H1 (cell line): ENCODE measurements around the gene ARRB1.

Experiments used
- CHD2 ChIP-seq: IDR thresholded peaks from 2 replicates; pipeline ENCODE4 v1.6.1; 2012; ENCODE audit warnings: low read length, improper control_type of control experiment
- CTCF ChIP-seq, 3 experiments: IDR thresholded peaks; 1 replicate in 2 of 3; 2 replicates in 1 of 3; pipeline versions ENCODE4 v1.5.1 to v1.6.1; 2011; ENCODE audit warnings: low read length in 3 of 3, mild to moderate bottlenecking in 3 of 3, inconsistent platforms in 2 of 3, low read depth in 1 of 3, moderate library complexity in 1 of 3; ENCODE audit not compliant: insufficient read depth in 1 of 3; ENCODE audit errors: control extremely low read depth in 1 of 3
- E2F6 ChIP-seq: IDR thresholded peaks from 2 replicates; pipeline ENCODE4 v1.6.1; 2012; ENCODE audit warnings: inconsistent platforms
- EP300 ChIP-seq, 2 experiments: IDR thresholded peaks; 1 replicate in 1 of 2; 2 replicates in 1 of 2; pipeline ENCODE4 v1.6.1; 2011 to 2012; ENCODE audit warnings: low read depth in 2 of 2, low read length in 2 of 2, mild to moderate bottlenecking in 2 of 2, borderline replicate concordance in 1 of 2, inconsistent platforms in 1 of 2, moderate library complexity in 1 of 2
- EZH2 ChIP-seq: fragments of 200-600 bp; sonication (generic); IDR thresholded peaks from 2 replicates; pipeline ENCODE4 v1.7.1; 2012; ENCODE audit warnings: low read depth, mild to moderate bottlenecking, moderate library complexity, low read length, inconsistent platforms; ENCODE audit not compliant: severe bottlenecking
- GABPA ChIP-seq: IDR thresholded peaks from 2 replicates; pipeline ENCODE4 v1.6.1; 2011; ENCODE audit warnings: mild to moderate bottlenecking, low read length, moderate library complexity, borderline replicate concordance; ENCODE audit not compliant: insufficient read depth
- KDM4A ChIP-seq: IDR thresholded peaks from one replicate; pipeline ENCODE4 v1.7.1; 2012; ENCODE audit warnings: low read depth, mild to moderate bottlenecking, moderate library complexity, low read length, inconsistent platforms; ENCODE audit not compliant: severe bottlenecking
- POLR2A ChIP-seq, 2 experiments: IDR thresholded peaks; 1 replicate in 1 of 2; 2 replicates in 1 of 2; pipeline ENCODE4 v1.6.1; 2011; ENCODE audit warnings: low read depth in 2 of 2, low read length in 2 of 2, mild to moderate bottlenecking in 2 of 2; ENCODE audit errors: control extremely low read depth in 1 of 2
- RNF2 ChIP-seq: fragments of 200-900, 300-1000 bp; sonication (generic); IDR thresholded peaks from 2 replicates; pipeline ENCODE4 v1.7.1; 2016; ENCODE audit warnings: borderline replicate concordance, low read depth, mild to moderate bottlenecking, antibody characterized with exemption, low read length; ENCODE audit not compliant: poor library complexity, severe bottlenecking; ENCODE audit errors: missing control alignments
- TAF1 ChIP-seq: IDR thresholded peaks from 2 replicates; pipeline ENCODE4 v1.6.1; 2011; ENCODE audit warnings: mild to moderate bottlenecking, low read depth, low read length
- YY1 ChIP-seq: IDR thresholded peaks from 2 replicates; pipeline ENCODE4 v1.6.1; 2011; ENCODE audit warnings: low read depth, mild to moderate bottlenecking, low read length

DNA sequence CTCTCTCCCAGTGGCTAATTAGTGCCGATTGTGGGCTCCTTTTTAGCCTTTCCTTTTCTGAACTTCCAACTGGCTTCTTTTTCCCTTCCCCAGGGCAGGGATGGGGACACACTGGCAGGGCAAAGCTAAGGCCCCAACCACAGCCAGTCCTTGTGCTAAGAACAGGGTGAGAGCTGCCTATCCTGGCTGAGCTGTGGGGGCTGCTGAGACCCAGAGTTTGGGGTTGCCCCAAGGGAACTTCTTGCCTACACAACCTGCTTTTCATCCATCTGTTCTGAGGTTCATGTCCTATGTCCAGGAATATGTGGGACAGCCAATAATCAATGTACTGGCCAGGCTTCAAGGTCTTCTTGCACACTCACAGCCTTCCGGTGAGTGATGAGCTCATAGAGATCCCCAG lies 120.8 kb downstream of the ARRB1 start:
- no peak for TF ChIP-seq CTCF (IDR thresholded peaks at IDR 0.05; ENCODE audit: control extremely low read depth in 1 of 3, insufficient read depth in 1 of 3, low read depth in 1 of 3, low read length in 3 of 3)
- no peak for TF ChIP-seq CHD2
- TF ChIP-seq POLR2A (IDR thresholded peaks at IDR 0.05; ENCODE audit: control extremely low read depth in 1 of 2, low read depth in 2 of 2, low read length in 2 of 2) = no peak
- no peak for TF ChIP-seq EZH2
- TF ChIP-seq TAF1 = no peak
- TF ChIP-seq E2F6 = no peak
- TF ChIP-seq YY1 = no peak
- TF ChIP-seq RNF2 = no peak
- no peak for TF ChIP-seq EP300 (IDR thresholded peaks at IDR 0.05; ENCODE audit: borderline replicate concordance in 1 of 2, low read depth in 2 of 2, low read length in 2 of 2)
- TF ChIP-seq GABPA = no peak
- TF ChIP-seq KDM4A = no peak
